HUES64 (cell line): Measurements from ENCODE around the gene CXCL10.

Experiments
- H3K27ac ChIP-seq: 2 replicates; pipeline ENCODE4 v1.7.0; 2013; ENCODE audit warnings: low read depth, low read length, inconsistent platforms
- H3K27me3 ChIP-seq: 2 replicates; pipeline ENCODE4 v1.6.1; 2013; ENCODE audit warnings: mild to moderate bottlenecking, low read length; ENCODE audit not compliant: insufficient read depth
- H3K36me3 ChIP-seq: 2 replicates; pipeline ENCODE4 v1.6.1; 2013; ENCODE audit warnings: mild to moderate bottlenecking, low read length; ENCODE audit not compliant: insufficient read depth
- H3K4me1 ChIP-seq: 2 replicates; pipeline ENCODE4 v1.6.1; 2013; ENCODE audit warnings: mild to moderate bottlenecking, low read length, moderate library complexity; ENCODE audit not compliant: insufficient read depth
- H3K4me3 ChIP-seq: 2 replicates; pipeline ENCODE4 v1.5.1; 2013; ENCODE audit warnings: mild to moderate bottlenecking, low read length, moderate library complexity
- H3K9ac ChIP-seq: 2 replicates; pipeline ENCODE4 v1.6.1; 2013; ENCODE audit warnings: mild to moderate bottlenecking, low read depth, low read length
- H3K9me3 ChIP-seq: 2 replicates; pipeline ENCODE4 v1.6.1; 2013; ENCODE audit warnings: low read depth, low read length; ENCODE audit not compliant: insufficient read depth
- WGBS: fragments of 150-250, 120-280 bp; methylation state at CpG from one replicate; pipeline ENCODE4 v1.1.7; 2013; ENCODE audit warnings: missing lambda C conversion rate; 5-methylcytosine and 5-hydroxymethylcytosine counted together

CXCL10 gene

GRCh38 chr4:75989846-75990528, 33.3 kb downstream of the CXCL10 start:
- Histone ChIP-seq H3K4me3 (peak overlapping the region; percentile 95), H3K36me3 (0 out of 2 replicates have a peak, but pooled peaks cover 4% of the 10 kb centered on the region), H3K9ac (peak overlapping the region; percentile 93), H3K27me3 (no peaks in the 10 kb centered on the region), H3K9me3 (no peaks in the 10 kb centered on the region), H3K27ac (peak overlapping the region; percentile 68), H3K4me1 (peaks cover 4% of the 10 kb centered on the region; the same call in 1 of the 2 replicates)
- 4% methylated on average over 16 of the region's 20 CpGs for WGBS

GRCh38 chr4:75985116-75985515, 38.2 kb downstream of the CXCL10 start:
- Histone ChIP-seq H3K4me1 (peaks cover 4% of the 10 kb centered on the region; the same call in 1 of the 2 replicates), H3K9me3 (no peaks in the 10 kb centered on the region), H3K27ac (no peak overlapping the region), H3K9ac (no peak overlapping the region), H3K36me3 (peaks cover 30% of the 10 kb centered on the region), H3K27me3 (no peaks in the 10 kb centered on the region), H3K4me3 (no peak overlapping the region)
- WGBS = 76% methylated on average over 3 of the region's 3 CpGs

- Histone ChIP-seq H3K4me1 (no peaks in the 10 kb centered on the region), H3K36me3 (peaks cover 67% of the 10 kb centered on the region), H3K27me3 (no peaks in the 10 kb centered on the region), H3K27ac (no peak overlapping the region), H3K4me3 (no peak overlapping the region), H3K9me3 (peaks cover 18% of the 10 kb centered on the region; the same call in 1 of the 2 replicates), H3K9ac (no peak overlapping the region)
- WGBS = 96% methylated on average over 4 of the region's 4 CpGs
Observed at GRCh38 chr4:75980576-75980975, 42.7 kb downstream of the CXCL10 start.

GRCh38 chr4:75976177-75976576, 47.1 kb downstream of the CXCL10 start:
- no peak overlapping the region for H3K27ac ChIP-seq
- H3K4me3 ChIP-seq = no peak overlapping the region
- WGBS = 100% methylated on average over 2 of the region's 2 CpGs
- H3K4me1 ChIP-seq = no peaks in the 10 kb centered on the region
- no peak overlapping the region for H3K9ac ChIP-seq
- H3K27me3 ChIP-seq = no peaks in the 10 kb centered on the region
- H3K36me3 ChIP-seq = peaks cover 93% of the 10 kb centered on the region
- H3K9me3 ChIP-seq = peaks cover 18% of the 10 kb centered on the region; the same call in 1 of the 2 replicates

- H3K36me3 ChIP-seq = peaks cover 96% of the 10 kb centered on the region
- H3K4me1 ChIP-seq = no peaks in the 10 kb centered on the region
- H3K9ac ChIP-seq = no peak overlapping the region
- H3K27ac ChIP-seq = no peak overlapping the region
- no peak overlapping the region for H3K4me3 ChIP-seq
- H3K27me3 ChIP-seq = no peaks in the 10 kb centered on the region
- H3K9me3 ChIP-seq = peaks cover 18% of the 10 kb centered on the region; the same call in 1 of the 2 replicates
Observed at GRCh38 chr4:75973766-75974165, 49.5 kb downstream of the CXCL10 start.
